H1 (cell line): ENCODE results near the gene RGS5.

Source experiments
- CBX8 ChIP-seq: fragments of 300-800, 300-1000 bp; sonication (generic); IDR thresholded peaks from 2 replicates; pipeline ENCODE4 v1.7.1; 2016; ENCODE audit warnings: low read depth, low read length, borderline replicate concordance
- CHD1 ChIP-seq: IDR thresholded peaks from 2 replicates; pipeline ENCODE4 v1.6.1; 2012; ENCODE audit warnings: low read depth, low read length, improper control_type of control experiment
- CHD2 ChIP-seq: IDR thresholded peaks from 2 replicates; pipeline ENCODE4 v1.6.1; 2012; ENCODE audit warnings: low read length, improper control_type of control experiment
- FOSL1 ChIP-seq: IDR thresholded peaks from 2 replicates; pipeline ENCODE4 v1.6.1; 2011; ENCODE audit warnings: mild to moderate bottlenecking, low read depth, low read length, moderate library complexity; ENCODE audit not compliant: insufficient read depth
- GTF2F1 ChIP-seq: IDR thresholded peaks from 2 replicates; pipeline ENCODE4 v1.6.1; 2012; ENCODE audit warnings: low read depth, low read length, improper control_type of control experiment, borderline replicate concordance
- HDAC2 ChIP-seq, 2 experiments: fragments of 300-600 bp in 1 of 2; sonication (generic) in 1 of 2; IDR thresholded peaks; 2 replicates each; pipeline ENCODE4 v1.6.1; 2011 to 2012; ENCODE audit warnings: low read depth in 2 of 2, low read length in 2 of 2, mild to moderate bottlenecking in 2 of 2, moderate library complexity in 2 of 2, borderline replicate concordance in 1 of 2, inconsistent platforms in 1 of 2
- KDM5A ChIP-seq: fragments of 200-600 bp; IDR thresholded peaks from 2 replicates; pipeline ENCODE4 v1.7.1; 2012; ENCODE audit warnings: mild to moderate bottlenecking, low read length, inconsistent platforms, mixed read lengths
- POLR2AphosphoS5 ChIP-seq: IDR thresholded peaks from 2 replicates; pipeline ENCODE4 v1.6.1; 2011; ENCODE audit warnings: low read depth, low read length
- SIN3A ChIP-seq, 2 experiments: IDR thresholded peaks in 1 of 2; conservative IDR thresholded peaks in 1 of 2; 2 replicates each; pipeline ENCODE4 v1.6.1; 2011 to 2012; ENCODE audit warnings: low read length in 2 of 2, improper control_type of control experiment in 1 of 2, low read depth in 1 of 2, mild to moderate bottlenecking in 1 of 2
- SUZ12 ChIP-seq: fragments of 200-600 bp; sonication (generic); IDR thresholded peaks from 2 replicates; pipeline ENCODE4 v1.6.1; 2012; ENCODE audit warnings: mild to moderate bottlenecking, inconsistent platforms, low read length, moderate library complexity, mixed read lengths
- USF2 ChIP-seq: IDR thresholded peaks from 2 replicates; pipeline ENCODE4 v1.6.1; 2011; ENCODE audit warnings: low read length, improper control_type of control experiment
- TF ChIP-seq, protein P1 (sequence below), 3 experiments: IDR thresholded peaks; 1 replicate in 2 of 3; 2 replicates in 1 of 3; pipeline versions ENCODE4 v1.5.1 to v1.6.1; 2011; ENCODE audit warnings: low read length in 3 of 3, mild to moderate bottlenecking in 3 of 3, inconsistent platforms in 2 of 3, low read depth in 1 of 3, moderate library complexity in 1 of 3; ENCODE audit not compliant: insufficient read depth in 1 of 3; ENCODE audit errors: control extremely low read depth in 1 of 3

GRCh38 chr1:163155606-163156005 lies 47.1 kb downstream of the RGS5 start:
- TF ChIP-seq, protein P1, sequence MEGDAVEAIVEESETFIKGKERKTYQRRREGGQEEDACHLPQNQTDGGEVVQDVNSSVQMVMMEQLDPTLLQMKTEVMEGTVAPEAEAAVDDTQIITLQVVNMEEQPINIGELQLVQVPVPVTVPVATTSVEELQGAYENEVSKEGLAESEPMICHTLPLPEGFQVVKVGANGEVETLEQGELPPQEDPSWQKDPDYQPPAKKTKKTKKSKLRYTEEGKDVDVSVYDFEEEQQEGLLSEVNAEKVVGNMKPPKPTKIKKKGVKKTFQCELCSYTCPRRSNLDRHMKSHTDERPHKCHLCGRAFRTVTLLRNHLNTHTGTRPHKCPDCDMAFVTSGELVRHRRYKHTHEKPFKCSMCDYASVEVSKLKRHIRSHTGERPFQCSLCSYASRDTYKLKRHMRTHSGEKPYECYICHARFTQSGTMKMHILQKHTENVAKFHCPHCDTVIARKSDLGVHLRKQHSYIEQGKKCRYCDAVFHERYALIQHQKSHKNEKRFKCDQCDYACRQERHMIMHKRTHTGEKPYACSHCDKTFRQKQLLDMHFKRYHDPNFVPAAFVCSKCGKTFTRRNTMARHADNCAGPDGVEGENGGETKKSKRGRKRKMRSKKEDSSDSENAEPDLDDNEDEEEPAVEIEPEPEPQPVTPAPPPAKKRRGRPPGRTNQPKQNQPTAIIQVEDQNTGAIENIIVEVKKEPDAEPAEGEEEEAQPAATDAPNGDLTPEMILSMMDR (IDR thresholded peaks at IDR 0.05; ENCODE audit: control extremely low read depth in 1 of 3, insufficient read depth in 1 of 3, low read depth in 1 of 3, low read length in 3 of 3), result no peak
- TF ChIP-seq FOSL1, result no peak
- no peak for TF ChIP-seq HDAC2 (IDR thresholded peaks at IDR 0.05; ENCODE audit: borderline replicate concordance in 1 of 2, low read depth in 2 of 2, low read length in 2 of 2)
- TF ChIP-seq CBX8, result no peak
- TF ChIP-seq POLR2AphosphoS5, result no peak
- no peak for TF ChIP-seq CHD1
- TF ChIP-seq SIN3A (conservative IDR thresholded peaks at IDR 0.05 in 1 of 2, IDR thresholded peaks at IDR 0.05 in 1 of 2; ENCODE audit: low read depth in 1 of 2, low read length in 2 of 2), result no peak
- no peak for TF ChIP-seq CHD2
- no peak for TF ChIP-seq GTF2F1
- TF ChIP-seq USF2, result no peak
- TF ChIP-seq SUZ12, result no peak
- no peak for TF ChIP-seq KDM5A
